Endodermal cell (in vitro differentiated cells): ENCODE data around the gene WWC2. TPM values are rescaled to one million over a fixed set of nuclear protein-coding genes. Genes with fewer than 3 reads are reported as not detected.

ENCODE experiments used
- DNase-seq: peaks from one replicate; pipeline ENCODE4 v3.0.0-alpha.2; 2017
- H3K27ac ChIP-seq: 2 replicates; pipeline ENCODE4 v1.5.1; 2013; ENCODE audit warnings: mild to moderate bottlenecking, low read depth, low read length, moderate library complexity
- H3K27me3 ChIP-seq: 2 replicates; pipeline ENCODE4 v1.6.1; 2013; ENCODE audit warnings: mild to moderate bottlenecking, low read length, moderate library complexity; ENCODE audit not compliant: insufficient read depth, control insufficient read depth, poor library complexity, severe bottlenecking
- H3K36me3 ChIP-seq: 2 replicates; pipeline ENCODE4 v1.7.0; 2013; ENCODE audit warnings: mild to moderate bottlenecking, low read length, moderate library complexity; ENCODE audit not compliant: control insufficient read depth, insufficient read depth
- H3K4me1 ChIP-seq: one replicate; pipeline ENCODE4 v1.7.0; 2013; ENCODE audit warnings: low read length; ENCODE audit not compliant: control insufficient read depth, insufficient read depth
- H3K4me3 ChIP-seq: 2 replicates; pipeline ENCODE4 v1.5.1; 2013; ENCODE audit warnings: mild to moderate bottlenecking, low read length, moderate library complexity
- H3K9ac ChIP-seq: 2 replicates; pipeline ENCODE4 v1.6.1; 2013; ENCODE audit warnings: mild to moderate bottlenecking, low read length, moderate library complexity; ENCODE audit not compliant: poor library complexity, severe bottlenecking; ENCODE audit errors: extremely low read depth
- H3K9me3 ChIP-seq: 2 replicates; pipeline ENCODE4 v1.6.1; 2013; ENCODE audit warnings: mild to moderate bottlenecking, low read length, moderate library complexity; ENCODE audit not compliant: control insufficient read depth
- H3K27ac Mint-ChIP-seq: 2 replicates; pipeline ENCODE4 v1.8.0; 2020; ENCODE audit warnings: mixed read lengths
- H3K27me3 Mint-ChIP-seq: 2 replicates; pipeline ENCODE4 v1.8.0; 2021; ENCODE audit warnings: mild to moderate bottlenecking, mixed read lengths; ENCODE audit not compliant: insufficient read depth
- H3K36me3 Mint-ChIP-seq: 2 replicates; pipeline ENCODE4 v1.8.0; 2020; ENCODE audit warnings: low read depth, mixed read lengths
- H3K4me1 Mint-ChIP-seq: 2 replicates; pipeline ENCODE4 v1.8.0; 2020; ENCODE audit warnings: mixed read lengths
- H3K4me3 Mint-ChIP-seq: 2 replicates; pipeline ENCODE4 v1.8.0; 2020; ENCODE audit warnings: mild to moderate bottlenecking, moderate library complexity, mixed read lengths
- H3K9me3 Mint-ChIP-seq: 2 replicates; pipeline ENCODE4 v1.8.0; 2020; ENCODE audit warnings: mild to moderate bottlenecking, mixed read lengths
- CTCF ChIP-seq: fragments of 200-600 bp; sonication (generic); conservative IDR thresholded peaks from 2 replicates; pipeline ENCODE4 v1.5.0; 2021; ENCODE audit warnings: antibody characterized with exemption, mild to moderate bottlenecking
- WGBS, 2 experiments: methylation state at CpG; one replicate each; pipeline versions ENCODE4 v1.1.5 to v1.1.7; 2013; ENCODE audit warnings: missing lambda C conversion rate in 2 of 2, mixed read lengths in 1 of 2; ENCODE audit not compliant: insufficient coverage in 1 of 2, insufficient read length in 1 of 2; 5-methylcytosine and 5-hydroxymethylcytosine counted together
- total RNA-seq, 2 donors: library from RNA; stranded (reverse); fragmentation: NEBNext Ultra II Directional in 1 of 2; extraction: Animal tissue kit (Norgen Biotek cat#: 25700) in 1 of 2; gene quantifications; 2 replicates in 1 of 2; 3 replicates in 1 of 2; pipeline ENCODE4 v1.2.1, GENCODE V29; 2021

WWC2 gene
- total RNA-seq, 2 donors from 2014 or later, result 98.2 to 108 TPM

GRCh38 chr4:183100827-183101226 is 1.8 kb downstream of the WWC2 start:
- Histone ChIP-seq H3K4me1 (peaks cover 8% of the 10 kb centered on the region), H3K36me3 (no peaks in the 10 kb centered on the region), H3K4me3 (peak overlapping the region; percentile 97), H3K27me3 (no peaks in the 10 kb centered on the region), H3K9me3 (no peaks in the 10 kb centered on the region), H3K27ac (no peak overlapping the region), H3K9ac (peak overlapping the region; percentile 97)
- Mint-ChIP-seq H3K4me3 (peak overlapping the region; percentile 87), H3K4me1 (peaks cover 51% of the 10 kb centered on the region), H3K9me3 (no peaks in the 10 kb centered on the region), H3K36me3 (no peaks in the 10 kb centered on the region), H3K27ac (no peak overlapping the region), H3K27me3 (no peaks in the 10 kb centered on the region)
- WGBS, 2 experiments, result 20 to 30% methylated on average over 5 to 6 of the region's 6 CpGs
- DNase-seq, result no peak
- no peak for TF ChIP-seq CTCF

- no peak for TF ChIP-seq CTCF
- Histone ChIP-seq H3K27ac (no peak overlapping the region), H3K9ac (no peak overlapping the region), H3K4me1 (peaks cover 5% of the 10 kb centered on the region), H3K27me3 (no peaks in the 10 kb centered on the region), H3K4me3 (peak overlapping the region; percentile 97), H3K36me3 (no peaks in the 10 kb centered on the region), H3K9me3 (no peaks in the 10 kb centered on the region)
- WGBS, 2 experiments, result 87 to 100% methylated on average over 1 to 4 of the region's 4 CpGs
- Mint-ChIP-seq H3K9me3 (no peaks in the 10 kb centered on the region), H3K27ac (peak overlapping the region; percentile 11), H3K4me1 (peaks cover 48% of the 10 kb centered on the region), H3K27me3 (no peaks in the 10 kb centered on the region), H3K4me3 (peak overlapping the region; percentile 87), H3K36me3 (no peaks in the 10 kb centered on the region)
- DNase-seq, result no peak
Observed at GRCh38 chr4:183101956-183102480, 3.0 kb downstream of the WWC2 start.

GRCh38 chr4:183105092-183105491 is 6.0 kb downstream of the WWC2 start:
- peak overlapping the region; percentile 64 for H3K27ac Mint-ChIP-seq

More at GRCh38 chr4:183105092-183105491, 6.0 kb downstream of the WWC2 start:
- H3K9ac ChIP-seq, result no peak overlapping the region
- H3K36me3 ChIP-seq, result peaks cover 3% of the 10 kb centered on the region
- H3K27me3 ChIP-seq, result no peaks in the 10 kb centered on the region
- Mint-ChIP-seq H3K27me3 (no peaks in the 10 kb centered on the region), H3K36me3 (peaks cover 3% of the 10 kb centered on the region), H3K4me1 (peaks cover 52% of the 10 kb centered on the region), H3K9me3 (no peaks in the 10 kb centered on the region), H3K4me3 (no peak overlapping the region)
- no peak overlapping the region for H3K4me3 ChIP-seq
- no peak for TF ChIP-seq CTCF
- H3K4me1 ChIP-seq, result peaks cover 11% of the 10 kb centered on the region
- no peaks in the 10 kb centered on the region for H3K9me3 ChIP-seq
- peak; percentile 67 for DNase-seq
- 74 to 87% methylated on average over 3 to 5 of the region's 5 CpGs for WGBS, 2 experiments
- H3K27ac ChIP-seq, result no peak overlapping the region
